Uterus (tissue), 4 donors: ENCODE data around the gene DBH. TPM values are rescaled to one million over a fixed set of nuclear protein-coding genes. Genes with fewer than 3 reads are reported as not detected.

Experiments used
- DNase-seq, 2 donors: peaks; one replicate each; pipeline ENCODE4 v3.0.0-alpha.2; 2019 to 2020
- H3K27ac ChIP-seq, 2 donors: fragments of 200-600 bp; sonication (generic); 1 replicate in 1 of 2; 2 replicates in 1 of 2; pipeline ENCODE4 v1.5.1; 2016 to 2018
- H3K27me3 ChIP-seq, 2 donors: fragments of 200-600 bp; sonication (generic); one replicate each; pipeline ENCODE4 v1.5.1; 2018 to 2019; ENCODE audit warnings: control low read depth in 1 of 2
- H3K36me3 ChIP-seq, 2 donors: fragments of 200-600 bp; sonication (generic); one replicate each; pipeline ENCODE4 v1.5.1; 2019; ENCODE audit warnings: control low read depth in 1 of 2
- H3K4me1 ChIP-seq, 2 donors: fragments of 200-600 bp; sonication (generic); one replicate each; pipeline ENCODE4 v1.5.1; 2018 to 2019; ENCODE audit warnings: control low read depth in 1 of 2
- H3K4me3 ChIP-seq, 2 donors: fragments of 200-600 bp; sonication (generic); 1 replicate in 1 of 2; 2 replicates in 1 of 2; pipeline ENCODE4 v1.5.1; 2018 to 2019; ENCODE audit warnings: mild to moderate bottlenecking in 1 of 2
- H3K9me3 ChIP-seq, 2 donors: fragments of 200-600 bp; sonication (generic); one replicate each; pipeline ENCODE4 v1.5.1; 2019; ENCODE audit warnings: control low read depth in 1 of 2
- POLR2A ChIP-seq, 2 donors: fragments of 450-650 bp; IDR thresholded peaks; one replicate each; pipeline ENCODE4 v1.6.1; 2016; ENCODE audit warnings: antibody characterized with exemption in 2 of 2, mild to moderate bottlenecking in 1 of 2, moderate library complexity in 1 of 2
- intact Hi-C: fragments of 100-400 bp; cut with DNase I; formaldehyde crosslinking; loops from one replicate; pipeline ENCODE4 v1.15.1; 2023; ENCODE audit warnings: low total_unique reads
- total RNA-seq, 4 donors: library from RNA; depleted of rRNA in 3 of 4; stranded (reverse); fragments of >200 nt in 3 of 4; gene quantifications; one replicate each; pipeline versions ENCODE4 v1.1.0 to v1.2.4, GENCODE V29; 2014 to 2023
- TF ChIP-seq, protein P1 (sequence below), 4 experiments: fragments of 200-600 bp in 2 of 4; fragments of 450-650 bp in 2 of 4; sonication (generic) in 2 of 4; IDR thresholded peaks; one replicate each; pipeline ENCODE4 v1.5.1; 2016 to 2019; ENCODE audit warnings: antibody characterized with exemption in 4 of 4, mild to moderate bottlenecking in 2 of 4, moderate library complexity in 1 of 4
- donor health status: DM: yes; HTN: yes; CAD: no.

DBH gene
- total RNA-seq, 4 donors from 2014 or later: 1.3 TPM; not detected in 3

DNA sequence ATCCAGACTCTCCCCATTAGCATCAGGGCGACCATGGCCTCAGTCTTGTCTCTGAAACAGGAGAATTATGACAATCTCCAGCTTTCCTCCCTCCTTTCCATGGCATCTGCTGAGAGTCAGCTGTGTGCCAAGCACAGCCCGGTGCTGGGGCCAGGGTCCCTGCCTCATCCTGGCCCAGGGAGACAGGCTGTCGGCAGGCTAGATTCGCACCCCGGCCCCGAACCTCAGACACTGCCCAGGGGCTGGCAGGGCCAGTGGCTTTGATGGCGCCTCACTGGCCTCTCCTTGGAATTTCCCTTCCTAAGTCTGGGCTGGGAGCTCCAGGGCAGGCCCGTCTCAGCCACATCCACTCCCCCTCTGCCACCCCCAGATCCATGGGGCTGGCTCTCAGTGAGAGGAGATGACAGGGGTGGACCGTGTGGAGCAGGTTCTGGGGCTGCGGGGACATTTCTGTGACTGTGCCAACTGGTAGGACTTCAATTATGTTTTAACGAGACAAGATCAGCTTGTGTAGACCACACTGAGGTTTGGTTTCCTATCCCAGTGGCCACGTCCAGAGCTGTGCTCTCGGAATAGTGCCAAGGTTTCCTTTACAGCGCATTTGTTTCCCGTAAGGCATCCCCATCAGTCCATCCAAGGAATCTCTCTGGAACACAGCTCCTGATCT lies 42.4 kb upstream of the DBH start:
- no peak for DNase-seq
- no peak for TF ChIP-seq POLR2A (IDR thresholded peaks at IDR 0.05)
- TF ChIP-seq, protein P1, sequence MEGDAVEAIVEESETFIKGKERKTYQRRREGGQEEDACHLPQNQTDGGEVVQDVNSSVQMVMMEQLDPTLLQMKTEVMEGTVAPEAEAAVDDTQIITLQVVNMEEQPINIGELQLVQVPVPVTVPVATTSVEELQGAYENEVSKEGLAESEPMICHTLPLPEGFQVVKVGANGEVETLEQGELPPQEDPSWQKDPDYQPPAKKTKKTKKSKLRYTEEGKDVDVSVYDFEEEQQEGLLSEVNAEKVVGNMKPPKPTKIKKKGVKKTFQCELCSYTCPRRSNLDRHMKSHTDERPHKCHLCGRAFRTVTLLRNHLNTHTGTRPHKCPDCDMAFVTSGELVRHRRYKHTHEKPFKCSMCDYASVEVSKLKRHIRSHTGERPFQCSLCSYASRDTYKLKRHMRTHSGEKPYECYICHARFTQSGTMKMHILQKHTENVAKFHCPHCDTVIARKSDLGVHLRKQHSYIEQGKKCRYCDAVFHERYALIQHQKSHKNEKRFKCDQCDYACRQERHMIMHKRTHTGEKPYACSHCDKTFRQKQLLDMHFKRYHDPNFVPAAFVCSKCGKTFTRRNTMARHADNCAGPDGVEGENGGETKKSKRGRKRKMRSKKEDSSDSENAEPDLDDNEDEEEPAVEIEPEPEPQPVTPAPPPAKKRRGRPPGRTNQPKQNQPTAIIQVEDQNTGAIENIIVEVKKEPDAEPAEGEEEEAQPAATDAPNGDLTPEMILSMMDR (IDR thresholded peaks at IDR 0.05): no peak
- no peaks in the 10 kb centered on the region for H3K4me1 ChIP-seq
- H3K27ac ChIP-seq: no peak overlapping the region
- H3K4me3 ChIP-seq: no peak overlapping the region
- H3K9me3 ChIP-seq: no peaks in the 10 kb centered on the region
- H3K36me3 ChIP-seq: no peaks in the 10 kb centered on the region
- H3K27me3 ChIP-seq: no peaks in the 10 kb centered on the region
- intact Hi-C loops: no loop called here

DNA sequence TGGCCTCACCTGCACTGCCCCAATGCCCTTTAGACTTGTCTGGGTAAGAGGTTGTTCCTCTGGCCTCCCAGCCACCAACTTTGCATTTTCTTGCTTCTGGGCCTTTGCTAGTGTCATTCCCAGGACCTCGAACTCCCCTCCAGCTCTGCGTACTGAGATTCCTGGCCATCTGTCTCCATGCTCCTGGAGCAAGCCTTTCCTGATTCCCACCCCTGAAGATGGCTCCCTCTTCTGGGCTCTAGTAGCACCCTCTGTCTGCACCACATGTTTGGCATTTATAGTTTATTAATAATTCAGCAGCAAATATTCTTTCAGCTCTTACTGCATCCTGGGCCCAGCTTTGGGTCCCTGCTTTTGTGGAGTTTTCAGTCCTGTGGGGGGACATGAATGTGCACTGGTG lies 41.9 kb upstream of the DBH start:
- TF ChIP-seq POLR2A (IDR thresholded peaks at IDR 0.05): no peak
- TF ChIP-seq, protein P1 (IDR thresholded peaks at IDR 0.05): no peak
- Histone ChIP-seq H3K4me3 (no peak overlapping the region), H3K4me1 (no peaks in the 10 kb centered on the region), H3K27ac (no peak overlapping the region), H3K36me3 (no peaks in the 10 kb centered on the region), H3K27me3 (no peaks in the 10 kb centered on the region), H3K9me3 (no peaks in the 10 kb centered on the region)
- DNase-seq: no peak
- intact Hi-C loops: no loop called here

DNA sequence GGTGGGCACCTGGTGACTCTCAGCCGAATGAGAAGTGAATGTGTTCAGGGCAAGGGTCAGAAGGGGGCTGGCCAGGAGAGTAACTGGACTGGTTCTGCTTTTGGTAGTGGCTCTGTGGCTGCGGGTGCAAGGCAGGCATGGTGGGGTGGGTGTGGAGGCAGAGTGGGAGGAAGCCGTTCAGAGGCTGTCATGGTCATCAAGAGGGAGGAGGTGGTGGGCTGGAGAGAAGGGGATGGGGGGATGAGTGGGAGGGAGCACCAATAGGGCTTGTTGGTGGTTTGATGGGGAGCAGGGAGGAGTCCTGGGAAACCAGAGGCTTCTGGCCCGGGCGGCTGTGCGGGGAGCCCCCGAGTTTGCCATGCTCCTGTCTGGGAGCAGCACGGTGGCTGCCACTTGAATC lies 40.3 kb upstream of the DBH start:
- H3K4me1 ChIP-seq: no peaks in the 10 kb centered on the region
- TF ChIP-seq, protein P1 (IDR thresholded peaks at IDR 0.05): no peak
- TF ChIP-seq POLR2A (IDR thresholded peaks at IDR 0.05): no peak
- H3K36me3 ChIP-seq: no peaks in the 10 kb centered on the region
- H3K9me3 ChIP-seq: no peaks in the 10 kb centered on the region
- H3K27ac ChIP-seq: no peak overlapping the region
- no peak overlapping the region for H3K4me3 ChIP-seq
- H3K27me3 ChIP-seq: no peaks in the 10 kb centered on the region
- DNase-seq: no peak
- intact Hi-C loops: no loop called here

DNA sequence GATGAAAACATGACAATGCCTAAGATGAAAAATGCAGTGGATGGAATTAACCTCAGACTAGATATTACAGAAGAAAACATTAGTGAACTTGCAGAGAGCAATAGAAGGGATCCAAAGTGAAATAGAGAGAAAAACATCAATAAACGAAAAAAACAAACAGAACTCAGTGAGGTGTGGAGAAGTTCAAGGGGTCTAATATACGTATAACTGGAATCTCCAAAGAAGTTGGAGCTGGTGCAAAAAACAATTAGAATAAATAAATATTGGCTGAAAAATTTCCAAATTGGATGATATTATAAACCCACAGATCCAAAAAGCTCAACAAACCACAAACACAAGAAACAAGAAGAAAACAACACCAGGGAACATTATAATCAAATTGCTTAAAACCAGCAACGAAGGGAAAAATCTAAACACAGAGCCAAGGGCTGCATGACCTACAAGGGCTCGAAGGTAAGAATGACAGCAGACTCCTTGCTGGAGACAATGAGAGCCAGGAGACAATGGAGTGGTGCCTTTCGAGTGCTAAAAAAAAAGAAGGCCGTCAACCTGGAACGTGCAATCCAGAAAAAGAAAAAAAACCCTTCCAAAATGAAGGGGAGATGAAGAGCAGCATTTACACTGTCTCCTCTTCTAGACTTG lies 38.7 kb upstream of the DBH start:
- intact Hi-C loops: no loop called here
- DNase-seq: no peak
- H3K27ac ChIP-seq: no peak overlapping the region
- no peaks in the 10 kb centered on the region for H3K27me3 ChIP-seq
- H3K36me3 ChIP-seq: no peaks in the 10 kb centered on the region
- no peaks in the 10 kb centered on the region for H3K4me1 ChIP-seq
- H3K4me3 ChIP-seq: no peak overlapping the region
- TF ChIP-seq POLR2A (IDR thresholded peaks at IDR 0.05): no peak
- TF ChIP-seq, protein P1 (IDR thresholded peaks at IDR 0.05): no peak
- no peaks in the 10 kb centered on the region for H3K9me3 ChIP-seq

DNA sequence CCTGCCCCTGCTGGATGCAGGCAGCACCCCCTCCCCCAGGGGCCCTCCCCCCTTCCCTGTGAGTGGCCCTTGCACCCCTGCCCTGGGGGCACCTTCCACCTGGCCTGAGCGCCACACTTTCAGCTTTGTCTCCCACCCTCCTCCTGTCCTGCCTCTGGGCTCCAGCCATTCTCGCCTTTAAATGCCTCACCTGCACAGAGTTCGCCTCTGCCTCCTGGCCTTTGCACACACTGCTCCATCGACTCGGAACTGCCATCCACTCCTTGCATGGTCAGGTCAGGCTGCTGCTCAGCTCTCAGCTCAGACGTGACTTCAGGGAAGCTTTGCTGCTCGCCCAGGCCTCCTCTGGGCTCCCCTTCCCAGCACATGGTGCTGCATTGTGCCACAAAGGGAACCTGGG lies 37.2 kb upstream of the DBH start:
- no peak for TF ChIP-seq POLR2A (IDR thresholded peaks at IDR 0.05)
- TF ChIP-seq, protein P1 (IDR thresholded peaks at IDR 0.05): no peak
- intact Hi-C loops: no loop called here
- H3K27me3 ChIP-seq: no peaks in the 10 kb centered on the region

More for the DNA sequence above, 37.2 kb upstream of the DBH start:
- H3K36me3 ChIP-seq: no peaks in the 10 kb centered on the region
- H3K9me3 ChIP-seq: no peaks in the 10 kb centered on the region
- H3K4me1 ChIP-seq: no peaks in the 10 kb centered on the region
- no peak overlapping the region for H3K4me3 ChIP-seq
- DNase-seq: no peak
- no peak overlapping the region for H3K27ac ChIP-seq
